HG03280 (cell line): Measurements from ENCODE around the gene NCAM1.

Experiments
- ATAC-seq: cut with Tn5 transposase; IDR thresholded peaks from one replicate; pipeline ENCODE4 v1.9.1; 2021; ENCODE audit warnings: mild to moderate bottlenecking, moderate library complexity; ENCODE audit not compliant: unreplicated experiment

NCAM1 gene

GRCh38 chr11:113247221-113247620 lies 286.0 kb downstream of the NCAM1 start:
- no peak for ATAC-seq

DNA sequence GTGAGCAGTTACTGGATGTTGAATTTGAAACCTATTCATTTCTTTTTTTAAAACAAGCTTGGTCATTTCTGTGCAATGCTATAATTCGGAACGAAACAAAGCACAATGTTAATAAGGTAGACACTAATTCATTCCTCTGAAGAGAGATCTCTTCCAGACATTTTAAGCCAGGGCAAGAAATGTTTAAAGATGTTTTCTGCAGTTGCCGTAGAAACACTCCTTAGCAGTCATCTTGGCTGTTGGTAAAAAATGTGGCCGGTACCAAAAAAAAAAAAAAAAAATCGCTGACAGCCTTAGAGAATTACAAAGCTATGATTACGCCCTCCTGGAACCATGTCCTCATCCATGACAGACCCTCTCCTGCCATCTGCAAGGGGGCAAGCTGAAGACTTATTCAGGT lies 286.7 kb downstream of the NCAM1 start:
- no peak for ATAC-seq

GRCh38 chr11:113248702-113249490 lies 287.7 kb downstream of the NCAM1 start:
- ATAC-seq = no peak

DNA sequence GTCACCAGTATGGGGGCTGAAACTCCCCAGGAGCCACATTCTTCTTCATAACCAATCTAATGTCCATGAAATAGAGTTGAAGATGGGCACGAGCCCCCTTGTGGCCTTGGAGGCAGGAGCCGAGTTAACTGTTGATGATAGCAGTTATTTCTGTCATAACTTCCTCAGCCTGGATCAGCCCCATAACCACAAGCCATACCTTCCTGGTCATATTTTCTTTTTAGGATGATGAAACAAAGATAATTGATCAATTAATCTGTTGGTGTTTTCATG lies 288.2 kb downstream of the NCAM1 start:
- no peak for ATAC-seq

DNA sequence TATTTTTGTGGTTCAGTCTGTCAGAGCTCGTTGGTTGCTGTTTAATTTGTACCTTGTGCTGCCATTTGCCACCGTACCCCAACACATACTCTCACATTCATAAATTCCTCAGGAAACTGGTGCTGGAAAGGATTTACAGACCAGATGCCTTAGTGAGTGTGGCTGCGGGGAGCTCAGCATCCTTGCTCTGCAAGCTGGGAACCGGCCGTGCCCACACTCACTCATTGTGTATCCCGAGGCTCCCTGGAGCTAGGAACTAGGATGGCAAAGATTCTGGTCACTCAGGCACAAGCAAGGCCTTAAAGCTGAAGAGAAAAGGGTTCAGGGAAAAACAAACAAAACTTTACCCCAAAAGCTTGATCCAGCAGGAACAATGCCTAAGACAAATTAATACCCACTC lies 288.6 kb downstream of the NCAM1 start:
- ATAC-seq = no peak

DNA sequence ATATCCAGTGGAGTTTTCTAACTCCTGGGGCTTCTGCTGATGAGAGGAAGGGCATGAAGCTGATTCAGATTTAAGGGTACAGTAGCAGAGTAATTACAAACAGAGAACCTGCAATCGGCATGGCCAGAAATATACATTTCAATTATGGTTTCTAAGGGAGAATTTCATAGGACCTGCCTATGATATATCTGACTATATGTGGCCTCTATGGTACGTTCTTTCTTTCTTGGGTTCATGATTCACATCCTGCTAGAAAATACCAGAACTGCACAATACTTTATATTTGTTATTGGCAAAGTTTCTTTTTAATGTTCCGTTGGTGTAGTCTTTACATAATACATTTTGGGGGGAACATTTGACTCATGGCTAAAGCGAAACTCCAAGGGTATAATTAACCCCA lies 290.1 kb downstream of the NCAM1 start:
- no peak for ATAC-seq

DNA sequence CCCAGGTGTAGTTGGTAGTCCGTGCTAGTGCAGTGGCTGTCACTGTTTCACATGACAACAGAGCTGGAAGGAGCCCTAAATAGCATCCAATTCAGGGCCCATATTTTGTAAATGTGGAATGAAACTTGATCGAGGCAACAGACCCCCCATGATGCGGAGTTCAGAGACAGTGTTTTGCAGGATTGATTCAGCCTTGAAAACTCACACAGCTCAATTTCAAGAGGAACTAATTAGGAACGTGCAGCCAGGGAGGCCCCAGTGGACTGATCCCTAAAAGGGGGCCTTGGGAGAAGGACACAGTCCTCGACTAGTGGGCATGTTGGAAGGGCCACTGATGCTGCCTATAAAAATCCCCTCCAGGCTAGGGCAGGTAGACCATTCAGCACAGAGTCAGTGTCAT lies 292.2 kb downstream of the NCAM1 start:
- no peak for ATAC-seq

GRCh38 chr11:113255096-113255495 lies 293.9 kb downstream of the NCAM1 start:
- ATAC-seq = no peak

DNA sequence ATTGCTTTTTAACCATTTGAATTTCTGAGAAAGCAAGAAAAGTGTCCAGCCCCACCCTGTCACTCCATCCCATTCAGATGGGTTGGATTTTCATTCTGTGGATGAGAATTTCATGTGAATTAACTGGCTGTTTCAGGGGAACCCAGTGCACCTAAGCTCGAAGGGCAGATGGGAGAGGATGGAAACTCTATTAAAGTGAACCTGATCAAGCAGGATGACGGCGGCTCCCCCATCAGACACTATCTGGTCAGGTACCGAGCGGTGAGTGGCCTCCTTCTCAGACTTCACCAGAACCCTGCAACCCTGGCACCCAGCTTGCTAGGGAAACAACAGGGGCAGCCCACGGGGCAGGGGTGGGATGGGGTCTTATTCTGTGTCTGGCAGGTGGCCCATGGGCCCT lies 294.5 kb downstream of the NCAM1 start:
- ATAC-seq = no peak

GRCh38 chr11:113256431-113257202 lies 295.4 kb downstream of the NCAM1 start:
- ATAC-seq = no peak

- no peak for ATAC-seq
These were observed 298.8 kb downstream of the NCAM1 start for GRCh38 chr11:113260096-113260425.

DNA sequence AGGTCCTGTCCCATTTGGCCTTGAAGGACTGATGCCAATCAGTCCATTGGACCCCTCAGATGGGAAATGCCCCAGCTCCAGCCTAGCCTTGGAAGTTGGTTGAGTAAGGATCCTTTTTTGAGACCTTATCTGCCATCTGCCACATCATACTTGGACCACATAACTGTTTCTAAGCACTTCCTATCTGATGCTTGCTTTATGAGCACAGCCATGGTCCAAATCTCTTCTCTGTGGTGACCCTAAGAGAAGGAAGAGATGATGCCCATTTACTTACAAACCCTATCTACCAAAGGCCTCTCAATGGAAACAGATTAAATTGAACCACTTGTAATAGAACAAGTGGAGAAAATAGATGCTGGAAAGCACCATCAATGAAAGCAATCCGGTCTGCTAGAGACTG lies 299.3 kb downstream of the NCAM1 start:
- no peak for ATAC-seq

DNA sequence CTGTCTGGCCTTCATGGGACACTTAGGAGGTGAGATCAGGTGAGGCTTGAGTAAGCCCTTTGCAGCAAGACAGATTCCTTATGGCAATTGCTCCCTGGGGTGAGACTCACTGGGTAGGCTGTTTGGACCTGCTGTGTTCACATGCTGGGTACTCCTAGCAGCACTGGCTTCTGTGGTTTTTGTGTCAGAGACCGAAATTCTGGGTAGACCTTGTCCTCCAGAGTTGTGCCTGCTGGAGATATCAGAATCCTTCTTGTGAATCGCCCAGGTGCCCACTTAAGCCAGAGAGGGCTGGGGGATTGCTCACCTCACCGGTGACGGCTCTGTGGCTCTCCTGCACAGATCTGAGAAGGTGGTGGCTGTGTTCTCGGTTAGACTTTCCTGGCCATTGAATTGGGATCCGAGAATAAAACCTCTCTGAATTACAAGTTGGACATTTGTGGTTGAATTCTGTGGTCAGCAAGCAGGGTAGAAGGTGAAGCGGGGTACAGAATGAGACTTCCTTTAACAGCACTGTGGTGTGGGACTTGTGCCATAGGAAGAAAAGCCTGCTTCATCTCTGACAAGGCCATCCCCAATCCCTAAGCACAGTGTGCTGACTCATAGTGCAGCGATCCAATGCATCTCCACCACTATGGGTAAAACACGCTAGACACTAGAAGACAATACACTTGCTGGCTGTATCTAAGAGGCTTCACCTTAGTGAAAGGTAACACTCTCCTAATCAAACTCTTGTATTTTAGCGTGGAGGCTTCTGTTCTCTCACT lies 300.7 kb downstream of the NCAM1 start:
- ATAC-seq = no peak

DNA sequence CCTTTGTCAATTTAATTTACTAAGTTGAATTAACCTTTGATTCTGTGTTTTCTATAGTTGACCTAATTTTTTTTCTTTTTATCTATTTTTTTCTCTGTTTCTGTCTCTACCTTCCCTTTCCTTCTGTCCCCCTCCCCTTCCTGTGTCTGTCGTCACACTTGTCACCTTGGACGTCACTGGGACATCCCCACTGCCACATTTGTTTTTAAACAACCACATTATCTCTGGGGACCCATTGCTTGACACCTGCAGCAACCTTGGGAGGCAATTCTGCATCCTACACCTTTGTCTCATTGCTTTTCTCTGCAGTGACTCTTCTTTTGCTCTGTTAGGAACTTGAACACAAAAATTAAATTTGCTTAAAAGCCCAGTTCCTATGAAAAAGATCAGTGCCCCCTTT lies 301.4 kb downstream of the NCAM1 start:
- ATAC-seq = no peak

DNA sequence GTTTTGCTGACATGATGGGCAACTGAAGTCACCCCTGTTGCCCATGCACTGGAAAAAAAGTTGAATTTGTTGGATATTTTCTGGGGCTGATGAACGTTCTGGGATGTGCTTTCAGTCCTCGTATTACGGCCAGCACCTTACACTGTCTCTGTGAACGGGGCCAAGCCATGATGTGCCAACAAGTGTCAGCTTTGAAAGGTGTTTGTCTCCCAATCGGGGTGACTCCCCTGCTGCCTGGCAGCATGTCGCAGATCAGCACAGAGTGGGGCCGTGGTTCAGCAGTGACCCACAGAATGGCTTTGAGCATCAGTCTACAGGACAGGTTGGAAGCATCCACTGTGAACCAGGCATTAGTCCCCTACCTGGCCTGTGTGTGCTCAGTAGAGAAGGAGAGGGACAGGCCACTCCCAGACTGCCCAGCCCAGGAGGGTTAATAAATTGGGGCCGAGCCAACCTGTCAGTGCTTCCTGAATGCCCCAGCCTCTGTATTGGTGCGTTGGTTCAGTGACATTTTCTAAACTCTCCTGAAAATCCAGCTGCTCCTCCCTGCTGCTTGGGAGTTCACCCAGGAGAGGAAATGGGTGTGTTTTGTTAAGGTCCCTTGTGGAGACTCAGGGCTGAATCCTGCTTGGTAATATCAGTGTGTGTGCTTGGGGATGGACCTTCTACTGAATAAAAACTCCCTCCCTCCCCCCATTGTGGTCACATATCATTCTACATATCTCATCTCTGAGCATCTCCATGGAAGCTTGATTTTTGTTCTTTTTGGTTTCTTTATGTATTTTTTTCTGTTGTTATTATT lies 302.4 kb downstream of the NCAM1 start:
- no peak for ATAC-seq

GRCh38 chr11:113265362-113265761 lies 304.1 kb downstream of the NCAM1 start:
- ATAC-seq = no peak

GRCh38 chr11:113267493-113267892 lies 306.3 kb downstream of the NCAM1 start:
- no peak for ATAC-seq

DNA sequence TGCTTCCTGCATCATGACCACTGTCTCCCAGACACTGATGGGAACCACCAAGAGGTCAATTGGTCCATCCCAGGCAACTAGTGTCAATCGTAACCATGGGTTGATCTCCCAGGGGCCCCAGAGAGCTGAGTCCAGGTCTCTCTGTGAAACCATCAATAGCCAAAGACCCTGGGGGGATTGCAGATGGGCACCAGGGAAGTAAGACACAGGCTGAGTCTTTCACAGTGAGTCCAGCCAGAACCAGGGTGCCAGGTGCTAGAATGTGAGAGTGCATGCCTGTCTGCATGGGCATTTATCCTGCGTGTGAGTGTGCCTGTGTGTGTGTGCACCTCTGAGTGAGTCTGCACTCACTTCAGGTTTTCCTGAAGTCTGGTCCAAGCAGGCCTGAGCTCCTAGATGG lies 307.9 kb downstream of the NCAM1 start:
- ATAC-seq = no peak

- ATAC-seq = no peak
These were observed 308.4 kb downstream of the NCAM1 start for GRCh38 chr11:113269636-113270035.

DNA sequence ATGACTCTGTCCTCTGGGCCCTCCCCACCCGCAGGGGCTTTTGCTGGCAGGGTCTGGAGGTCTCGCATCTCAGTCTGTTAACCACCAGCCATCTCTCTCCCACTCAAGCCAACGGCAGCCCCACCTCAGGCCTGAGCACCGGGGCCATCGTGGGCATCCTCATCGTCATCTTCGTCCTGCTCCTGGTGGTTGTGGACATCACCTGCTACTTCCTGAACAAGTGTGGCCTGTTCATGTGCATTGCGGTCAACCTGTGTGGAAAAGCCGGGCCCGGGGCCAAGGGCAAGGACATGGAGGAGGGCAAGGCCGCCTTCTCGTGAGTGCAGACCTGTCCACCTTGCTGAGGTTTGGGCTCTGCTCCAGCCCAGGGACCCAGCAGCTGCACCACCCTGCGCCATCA lies 308.9 kb downstream of the NCAM1 start:
- no peak for ATAC-seq

GRCh38 chr11:113271551-113272245 lies 310.5 kb downstream of the NCAM1 start:
- ATAC-seq = no peak
